Caco-2 (cell line): ENCODE measurements around the gene ABCF2. TPM values are rescaled to one million over a fixed set of nuclear protein-coding genes. Genes with fewer than 3 reads are reported as not detected.

Source experiments
- BruUV-seq: library from RNA; stranded (reverse); fragments of 400-500 nt; replicated peaks from 2 replicates; lab custom pipeline; 2021; lab: Mats Ljungman, UMichigan
- CTCF ChIA-PET: fragments of 300-600 bp; sonication (Branson Sonifier 250); formaldehyde crosslinking; loops from one replicate; lab custom pipeline; 2022; ENCODE audit warnings: antibody characterized with exemption; lab: Charles Lee
- POLR2A ChIA-PET: fragments of 300-600 bp; sonication (Branson Sonifier 250); formaldehyde crosslinking; loops from one replicate; lab custom pipeline; 2022; ENCODE audit warnings: antibody characterized with exemption; lab: Charles Lee
- DNase-seq, 2 experiments: peaks; one replicate each; pipeline versions ENCODE4 v3.0.0 to v3.0.0-alpha.2; 2020 to 2022
- H3K27me3 ChIP-seq: replicated peaks from 2 replicates; pipeline ENCODE4 v1.6.0; 2011; ENCODE audit warnings: low read length; ENCODE audit not compliant: control insufficient read depth, insufficient read depth
- H3K36me3 ChIP-seq: 2 replicates; pipeline ENCODE4 v1.5.1; 2011; ENCODE audit warnings: low read length; ENCODE audit not compliant: control insufficient read depth, insufficient read depth
- H3K4me1 ChIP-seq: fragments of 250-450 bp; sonication (Bioruptor Pico); 2 replicates; pipeline ENCODE4 v1.5.1; 2020; ENCODE audit warnings: mild to moderate bottlenecking
- H3K4me3 ChIP-seq: 2 replicates; pipeline ENCODE4 v1.5.1; 2011; ENCODE audit warnings: low read depth, mild to moderate bottlenecking, control low read depth, low read length
- H3K9me3 ChIP-seq: fragments of 250-450 bp; sonication (Bioruptor Pico); 2 replicates; pipeline ENCODE4 v1.5.1; 2020; ENCODE audit warnings: mild to moderate bottlenecking, moderate library complexity
- H3K27ac Mint-ChIP-seq: one replicate; pipeline ENCODE4 v1.8.0; 2022; ENCODE audit warnings: mixed read lengths; ENCODE audit not compliant: unreplicated experiment
- H3K27me3 Mint-ChIP-seq: one replicate; pipeline ENCODE4 v1.8.0; 2022; ENCODE audit warnings: mixed read lengths; ENCODE audit not compliant: insufficient read depth, unreplicated experiment
- H3K36me3 Mint-ChIP-seq: one replicate; pipeline ENCODE4 v1.8.0; 2022; ENCODE audit warnings: mild to moderate bottlenecking, mixed read lengths; ENCODE audit not compliant: insufficient read depth, unreplicated experiment
- H3K4me1 Mint-ChIP-seq: one replicate; pipeline ENCODE4 v1.8.0; 2022; ENCODE audit warnings: low read depth, mixed read lengths; ENCODE audit not compliant: unreplicated experiment
- H3K4me3 Mint-ChIP-seq: one replicate; pipeline ENCODE4 v1.8.0; 2022; ENCODE audit warnings: mild to moderate bottlenecking, moderate library complexity, mixed read lengths; ENCODE audit not compliant: unreplicated experiment
- H3K9me3 Mint-ChIP-seq: one replicate; pipeline ENCODE4 v1.8.0; 2022; ENCODE audit warnings: mixed read lengths; ENCODE audit not compliant: unreplicated experiment
- intact Hi-C: fragments of 100-400 bp; cut with micrococcal nuclease; formaldehyde crosslinking; loops from one replicate; pipeline ENCODE4 v1.10.0; 2022; ENCODE audit not compliant: unreplicated experiment
- total RNA-seq: library from RNA; stranded (reverse); gene quantifications from 2 replicates; pipeline ENCODE4 v1.2.3, GENCODE V29; 2022
- TF ChIP-seq, protein P1 (sequence below), 2 experiments: fragments of 200-600 bp in 1 of 2; IDR thresholded peaks; 1 replicate in 1 of 2; 2 replicates in 1 of 2; pipeline versions ENCODE4 v1.5.1 to v1.8.0; 2011 to 2022; ENCODE audit warnings: antibody characterized with exemption in 1 of 2, control low read depth in 1 of 2, inconsistent platforms in 1 of 2, low read depth in 1 of 2, low read length in 1 of 2, mild to moderate bottlenecking in 1 of 2, moderate library complexity in 1 of 2; ENCODE audit not compliant: insufficient read depth in 1 of 2, severe bottlenecking in 1 of 2, unreplicated experiment in 1 of 2

The ABCF2 gene
- total RNA-seq, 1 experiment from 2014 or later, result 57.8 TPM

DNA sequence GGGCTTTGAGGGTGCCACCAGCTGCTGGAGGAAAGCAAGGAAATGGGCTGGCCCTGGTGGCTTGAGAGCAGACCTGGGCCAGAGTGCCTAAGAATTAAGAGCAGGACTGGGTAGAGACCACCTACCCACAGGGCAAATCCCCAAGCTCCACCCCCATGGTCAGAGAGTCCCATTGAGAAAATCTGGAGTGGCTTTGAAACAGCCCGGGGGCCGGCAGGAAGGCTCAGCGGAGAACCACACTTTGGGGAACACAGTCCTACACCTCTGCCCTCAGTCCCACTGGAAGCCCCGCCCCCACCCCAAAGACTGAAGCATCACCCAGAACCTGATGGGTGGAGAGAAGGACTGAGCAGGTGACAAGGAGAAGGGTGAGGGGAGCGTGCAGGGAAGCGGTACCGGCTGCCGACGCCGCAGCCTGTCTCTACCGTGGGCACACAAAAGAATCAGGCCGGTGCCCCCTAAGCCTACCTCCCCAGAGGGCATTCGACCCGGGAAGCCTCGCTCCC, 17.9 kb upstream of the ABCF2 start:
- no peaks in the 10 kb centered on the region for H3K36me3 ChIP-seq
- no peaks in the 10 kb centered on the region for H3K9me3 ChIP-seq
- Mint-ChIP-seq H3K27ac (no peak overlapping the region), H3K4me3 (no peak overlapping the region), H3K4me1 (peaks cover 18% of the 10 kb centered on the region), H3K36me3 (peaks cover 25% of the 10 kb centered on the region), H3K27me3 (no peaks in the 10 kb centered on the region), H3K9me3 (no peaks in the 10 kb centered on the region)
- H3K27me3 ChIP-seq, result no peaks in the 10 kb centered on the region
- intact Hi-C loops, result loop anchor here (1.0 kb wide), 1 partner anchor 18 kb away; the partner anchor contains the start of gene ABCF2
- H3K4me3 ChIP-seq, result no peak overlapping the region
- no TSS peak for BruUV-seq
- ChIA-PET POLR2A (no interaction called here), CTCF (interaction anchor here (0.6 to 2.4 kb wide), 5 partner anchors 12 to 60 kb away, joined by 3 to 22 read pairs (median 3); partner anchors contain the start of genes ABCF2 and CHPF2)
- H3K4me1 ChIP-seq, result peaks cover 12% of the 10 kb centered on the region
- DNase-seq, result no peak
- TF ChIP-seq, protein P1, sequence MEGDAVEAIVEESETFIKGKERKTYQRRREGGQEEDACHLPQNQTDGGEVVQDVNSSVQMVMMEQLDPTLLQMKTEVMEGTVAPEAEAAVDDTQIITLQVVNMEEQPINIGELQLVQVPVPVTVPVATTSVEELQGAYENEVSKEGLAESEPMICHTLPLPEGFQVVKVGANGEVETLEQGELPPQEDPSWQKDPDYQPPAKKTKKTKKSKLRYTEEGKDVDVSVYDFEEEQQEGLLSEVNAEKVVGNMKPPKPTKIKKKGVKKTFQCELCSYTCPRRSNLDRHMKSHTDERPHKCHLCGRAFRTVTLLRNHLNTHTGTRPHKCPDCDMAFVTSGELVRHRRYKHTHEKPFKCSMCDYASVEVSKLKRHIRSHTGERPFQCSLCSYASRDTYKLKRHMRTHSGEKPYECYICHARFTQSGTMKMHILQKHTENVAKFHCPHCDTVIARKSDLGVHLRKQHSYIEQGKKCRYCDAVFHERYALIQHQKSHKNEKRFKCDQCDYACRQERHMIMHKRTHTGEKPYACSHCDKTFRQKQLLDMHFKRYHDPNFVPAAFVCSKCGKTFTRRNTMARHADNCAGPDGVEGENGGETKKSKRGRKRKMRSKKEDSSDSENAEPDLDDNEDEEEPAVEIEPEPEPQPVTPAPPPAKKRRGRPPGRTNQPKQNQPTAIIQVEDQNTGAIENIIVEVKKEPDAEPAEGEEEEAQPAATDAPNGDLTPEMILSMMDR (IDR thresholded peaks at IDR 0.05; ENCODE audit: insufficient read depth in 1 of 2, low read depth in 1 of 2, low read length in 1 of 2, severe bottlenecking in 1 of 2, unreplicated experiment in 1 of 2), result no peak

DNA sequence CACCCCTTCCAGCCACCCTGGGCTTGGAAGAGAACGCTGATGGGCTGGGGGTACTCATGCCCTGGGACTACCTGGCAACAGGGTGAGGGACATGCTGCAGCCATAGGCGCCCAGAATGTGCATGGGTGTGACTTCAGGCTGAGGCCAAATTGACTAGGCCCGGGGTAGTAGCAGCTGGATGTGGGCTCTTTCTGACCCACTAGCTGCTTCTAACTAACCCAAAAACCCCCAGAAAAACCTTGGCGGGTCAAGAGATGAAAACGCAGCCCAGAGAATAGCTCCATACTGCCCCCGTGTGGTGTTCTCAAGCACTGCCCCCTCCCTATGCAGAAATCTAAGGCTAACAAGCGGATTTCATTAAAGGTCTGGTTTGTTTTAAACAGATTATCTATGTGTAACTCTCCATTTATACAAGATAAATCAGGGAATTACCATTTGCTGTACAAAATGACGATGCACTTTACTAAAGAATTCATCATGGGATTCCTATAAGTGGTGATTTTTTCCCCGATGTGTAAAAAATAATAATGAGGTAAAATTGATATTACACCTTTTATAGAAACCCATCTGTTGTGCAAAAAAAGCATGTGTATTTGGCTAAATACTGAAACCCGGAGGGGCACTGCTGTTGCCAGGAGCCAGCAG, 17.3 kb upstream of the ABCF2 start:
- Mint-ChIP-seq H3K27ac (no peak overlapping the region), H3K27me3 (no peaks in the 10 kb centered on the region), H3K9me3 (no peaks in the 10 kb centered on the region), H3K4me3 (no peak overlapping the region), H3K4me1 (peaks cover 16% of the 10 kb centered on the region), H3K36me3 (peaks cover 31% of the 10 kb centered on the region)
- intact Hi-C loops, result loop anchor here (1.0 kb wide), 1 partner anchor 17 kb away; the partner anchor contains the start of gene ABCF2
- CTCF ChIA-PET, result interaction anchor here (0.6 to 2.4 kb wide), 8 partner anchors 12 to 67 kb away, joined by 3 to 22 read pairs (median 3); partner anchors contain the start of genes ABCF2 and CHPF2
- Histone ChIP-seq H3K27me3 (no peaks in the 10 kb centered on the region), H3K4me3 (no peak overlapping the region), H3K4me1 (peaks cover 8% of the 10 kb centered on the region; the same call in 1 of the 2 replicates), H3K9me3 (no peaks in the 10 kb centered on the region), H3K36me3 (no peaks in the 10 kb centered on the region)
- no TSS peak for BruUV-seq
- DNase-seq, result peak in 1 of 2 experiments; percentile 49
- POLR2A ChIA-PET, result interaction anchor here (0.6 kb wide), 1 partner anchor 17 kb away, joined by 9 read pairs; the partner anchor contains the start of gene ABCF2
- TF ChIP-seq, protein P1 (IDR thresholded peaks at IDR 0.05; ENCODE audit: insufficient read depth in 1 of 2, low read depth in 1 of 2, low read length in 1 of 2, severe bottlenecking in 1 of 2, unreplicated experiment in 1 of 2), result peak; percentile 74

DNA sequence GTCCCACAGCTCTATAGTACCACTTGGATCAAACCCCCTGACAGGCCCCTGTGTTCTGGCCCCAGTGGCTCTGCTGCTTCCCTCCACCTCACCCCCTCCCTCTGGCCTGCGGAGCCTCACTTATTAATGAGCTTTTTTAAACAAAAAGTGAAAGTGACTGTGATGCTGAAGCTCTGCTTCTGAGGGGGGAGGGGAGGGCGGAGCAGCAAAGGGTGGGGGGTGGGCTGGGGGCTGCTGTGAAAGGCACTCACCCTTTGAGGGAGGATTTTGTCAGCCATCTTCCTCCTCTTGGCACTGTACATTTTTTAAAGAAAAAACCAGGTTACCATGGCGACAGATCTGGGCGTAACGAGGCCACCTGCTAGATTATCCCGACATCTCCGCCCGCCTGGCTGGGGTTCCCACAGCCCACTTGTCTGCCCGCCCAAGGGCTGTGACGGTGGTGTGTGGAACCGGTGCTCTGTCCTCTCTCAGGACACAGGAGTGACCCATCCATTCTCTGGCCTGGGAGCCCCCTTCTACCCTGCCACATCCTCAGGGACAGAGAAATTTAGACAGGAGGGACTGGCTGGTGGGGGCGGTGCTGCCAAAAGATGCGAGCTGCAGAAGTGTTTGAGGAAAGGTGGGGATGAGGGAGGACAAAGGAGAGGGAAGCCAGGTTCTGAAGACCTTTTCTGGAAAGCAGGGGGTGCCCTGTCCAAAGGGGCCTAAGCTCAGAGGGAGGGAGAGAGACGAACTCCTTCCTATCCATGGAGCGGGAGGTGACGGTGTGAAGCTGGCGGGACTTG, 16.6 kb upstream of the ABCF2 start:
- Mint-ChIP-seq H3K36me3 (peaks cover 36% of the 10 kb centered on the region), H3K4me3 (no peak overlapping the region), H3K27me3 (no peaks in the 10 kb centered on the region), H3K4me1 (peaks cover 13% of the 10 kb centered on the region), H3K27ac (no peak overlapping the region), H3K9me3 (no peaks in the 10 kb centered on the region)
- H3K27me3 ChIP-seq, result no peaks in the 10 kb centered on the region
- ChIA-PET POLR2A (interaction anchor here (0.6 kb wide), 1 partner anchor 16 kb away, joined by 9 read pairs; the partner anchor contains the start of gene ABCF2), CTCF (interaction anchor here (0.5 to 2.4 kb wide), 8 partner anchors 11 to 120 kb away, joined by 3 to 22 read pairs (median 4); partner anchors contain the start of genes ABCF2 and CHPF2)
- no peak for DNase-seq
- TF ChIP-seq, protein P1 (IDR thresholded peaks at IDR 0.05; ENCODE audit: insufficient read depth in 1 of 2, low read depth in 1 of 2, low read length in 1 of 2, severe bottlenecking in 1 of 2, unreplicated experiment in 1 of 2), result no peak
- BruUV-seq, result no TSS peak
- H3K36me3 ChIP-seq, result no peaks in the 10 kb centered on the region
- H3K4me1 ChIP-seq, result peaks cover 8% of the 10 kb centered on the region; the same call in 1 of the 2 replicates
- H3K4me3 ChIP-seq, result no peak overlapping the region
- intact Hi-C loops, result loop anchor here (1.0 kb wide), 1 partner anchor 16 kb away; the partner anchor contains the start of gene ABCF2
- no peaks in the 10 kb centered on the region for H3K9me3 ChIP-seq
